Neutrophil (primary cell): ENCODE data around the gene IQCF6.

Source experiments
- H3K27ac ChIP-seq: fragments of 200-600 bp; sonication (generic); 2 replicates; pipeline ENCODE4 v1.5.1; 2016; ENCODE audit warnings: mild to moderate bottlenecking, moderate library complexity
- H3K27me3 ChIP-seq: fragments of 200-600 bp; sonication (generic); 2 replicates; pipeline ENCODE4 v1.6.0; 2016; ENCODE audit warnings: mild to moderate bottlenecking
- H3K36me3 ChIP-seq: fragments of 200-600 bp; sonication (generic); 2 replicates; pipeline ENCODE4 v1.5.1; 2017
- H3K4me1 ChIP-seq, 2 experiments: fragments of 200-600 bp in 1 of 2; sonication (generic) in 1 of 2; 1 replicate in 1 of 2; 2 replicates in 1 of 2; pipeline versions ENCODE4 v1.5.1 to v1.6.1; 2013 to 2016; ENCODE audit warnings: low read depth in 1 of 2, low read length in 1 of 2, mild to moderate bottlenecking in 1 of 2, moderate library complexity in 1 of 2; ENCODE audit not compliant: control insufficient read depth in 1 of 2, insufficient read depth in 1 of 2
- H3K4me3 ChIP-seq, 2 experiments: fragments of 200-600 bp in 1 of 2; sonication (generic) in 1 of 2; 1 replicate in 1 of 2; 2 replicates in 1 of 2; pipeline ENCODE4 v1.5.1; 2013 to 2016; ENCODE audit warnings: low read depth in 1 of 2, low read length in 1 of 2, mild to moderate bottlenecking in 1 of 2, moderate library complexity in 1 of 2
- H3K9me3 ChIP-seq: fragments of 200-600 bp; sonication (generic); 2 replicates; pipeline ENCODE4 v1.5.1; 2016
- CTCF ChIP-seq: fragments of 200-600 bp; sonication (generic); IDR thresholded peaks from 2 replicates; pipeline ENCODE4 v1.5.1; 2016; ENCODE audit warnings: antibody characterized with exemption

The IQCF6 gene

GRCh38 chr3:51779137-51779536 is at the start of gene IQCF6:
Gene IQCF6 (minus strand): TSS chr3:51779237. CDS start chr3:51779224, 13 bp downstream.
- no peaks in the 10 kb centered on the region for H3K9me3 ChIP-seq
- no peak within 1 kb of the TSS for H3K27ac ChIP-seq
- H3K27me3 ChIP-seq, result peaks cover 13% of the 10 kb centered on the region
- no peaks in the 10 kb centered on the region for H3K36me3 ChIP-seq
- TF ChIP-seq CTCF, result no peak
- H3K4me3 ChIP-seq, result no peak within 1 kb of the TSS
- H3K4me1 ChIP-seq, result no peaks in the 10 kb centered on the region

GRCh38 chr3:51828297-51828696 is 49.3 kb upstream of the IQCF6 start:
- no peak for TF ChIP-seq CTCF
- Histone ChIP-seq H3K36me3 (no peaks in the 10 kb centered on the region), H3K4me1 (no peaks in the 10 kb centered on the region), H3K9me3 (no peaks in the 10 kb centered on the region), H3K27ac (no peak overlapping the region), H3K4me3 (no peak overlapping the region), H3K27me3 (no peaks in the 10 kb centered on the region)

- Histone ChIP-seq H3K9me3 (no peaks in the 10 kb centered on the region), H3K4me3 (no peak overlapping the region), H3K4me1 (no peaks in the 10 kb centered on the region), H3K27ac (no peak overlapping the region), H3K36me3 (no peaks in the 10 kb centered on the region), H3K27me3 (peaks cover 11% of the 10 kb centered on the region)
- TF ChIP-seq CTCF, result no peak
Observed at GRCh38 chr3:51819709-51820406, 40.8 kb upstream of the IQCF6 start.

GRCh38 chr3:51819151-51819550 is 40.1 kb upstream of the IQCF6 start:
- H3K9me3 ChIP-seq, result no peaks in the 10 kb centered on the region
- H3K27ac ChIP-seq, result no peak overlapping the region
- no peak overlapping the region for H3K4me3 ChIP-seq
- H3K36me3 ChIP-seq, result no peaks in the 10 kb centered on the region
- TF ChIP-seq CTCF, result no peak
- no peaks in the 10 kb centered on the region for H3K4me1 ChIP-seq
- peaks cover 11% of the 10 kb centered on the region for H3K27me3 ChIP-seq

GRCh38 chr3:51817375-51817774 is 38.3 kb upstream of the IQCF6 start:
- H3K9me3 ChIP-seq, result no peaks in the 10 kb centered on the region
- H3K4me3 ChIP-seq, result no peak overlapping the region
- peaks cover 11% of the 10 kb centered on the region for H3K27me3 ChIP-seq
- no peaks in the 10 kb centered on the region for H3K36me3 ChIP-seq
- TF ChIP-seq CTCF, result no peak
- H3K4me1 ChIP-seq, result no peaks in the 10 kb centered on the region
- H3K27ac ChIP-seq, result no peak overlapping the region
